Panc1 (cell line): ENCODE data around the gene RSU1.

Source experiments
- CTCF ChIP-seq: fragments of 450-650 bp; IDR thresholded peaks from 2 replicates; pipeline ENCODE4 v1.5.1; 2017; ENCODE audit warnings: mild to moderate bottlenecking
- POLR2AphosphoS5 ChIP-seq: IDR thresholded peaks from 2 replicates; pipeline ENCODE4 v1.6.1; 2012; ENCODE audit warnings: mild to moderate bottlenecking, low read depth, low read length, moderate library complexity

GRCh38 chr10:16751244-16751643 is 66.0 kb downstream of the RSU1 start:
- TF ChIP-seq CTCF (no peak), POLR2AphosphoS5 (no peak)
